Measurements from ENCODE around the gene ZMYM2.
"Not testable (repeated sequence)": the region's sequence is repeated elsewhere in the genome, so short reads cannot be mapped to it uniquely, and the experiment has no call there.

Gene ZMYM2

GRCh38 chr13:19984430-19985218, 26.1 kb downstream of the ZMYM2 start:
- peak; percentile 86 for FAIRE-seq

GRCh38 chr13:19985219-19985556, 26.7 kb downstream of the ZMYM2 start:
- no peak for FAIRE-seq

- no peak for FAIRE-seq
Measured at GRCh38 chr13:19991531-19991930, 33.0 kb downstream of the ZMYM2 start.

- FAIRE-seq, result no peak
Measured at GRCh38 chr13:19993024-19993423, 34.5 kb downstream of the ZMYM2 start.

GRCh38 chr13:19998960-19999359, 40.4 kb downstream of the ZMYM2 start:
- FAIRE-seq, result no peak

- no peak for FAIRE-seq
Measured at GRCh38 chr13:20000062-20000552, 41.6 kb downstream of the ZMYM2 start.

- FAIRE-seq, result no peak
Measured at GRCh38 chr13:20001366-20002190, 43.1 kb downstream of the ZMYM2 start.

GRCh38 chr13:20002787-20003186, 44.3 kb downstream of the ZMYM2 start:
- FAIRE-seq, result no peak

GRCh38 chr13:20006206-20006605, 47.7 kb downstream of the ZMYM2 start:
- no peak for FAIRE-seq

GRCh38 chr13:20015763-20016162, 57.2 kb downstream of the ZMYM2 start:
- no peak for FAIRE-seq

- no peak for FAIRE-seq
Measured at GRCh38 chr13:20016649-20017364, 58.3 kb downstream of the ZMYM2 start.

GRCh38 chr13:20017365-20017711, 58.8 kb downstream of the ZMYM2 start:
- FAIRE-seq, result no peak

GRCh38 chr13:20019043-20019442, 60.5 kb downstream of the ZMYM2 start:
- no peak for FAIRE-seq

GRCh38 chr13:20024702-20025101, 66.2 kb downstream of the ZMYM2 start:
- FAIRE-seq, result no peak

- no peak for FAIRE-seq
Measured at GRCh38 chr13:20028953-20029352, 70.4 kb downstream of the ZMYM2 start.

GRCh38 chr13:20033486-20033885, 75.0 kb downstream of the ZMYM2 start:
- FAIRE-seq, result no peak

GRCh38 chr13:20035130-20035529, 76.6 kb downstream of the ZMYM2 start:
- FAIRE-seq, result peak; percentile 85

- FAIRE-seq, result no peak
Measured at GRCh38 chr13:20037908-20038307, 79.4 kb downstream of the ZMYM2 start.

- FAIRE-seq, result not testable (repeated sequence)
Measured at GRCh38 chr13:20042603-20043002, 84.1 kb downstream of the ZMYM2 start.

- FAIRE-seq, result no peak
Measured at GRCh38 chr13:20043207-20043925, 84.8 kb downstream of the ZMYM2 start.

- no peak for FAIRE-seq
Measured at GRCh38 chr13:20044086-20044485, 85.6 kb downstream of the ZMYM2 start.

- no peak for FAIRE-seq
Measured at GRCh38 chr13:20045950-20046548, 87.5 kb downstream of the ZMYM2 start.

Data from TTC549 (cell line).